Epidermal melanocyte (primary cell): ENCODE results near the gene CPM.
"Not testable (repeated sequence)": the region's sequence is repeated elsewhere in the genome, so short reads cannot be mapped to it uniquely, and the experiment has no call there.

Experiments used
- DNase-seq: peaks from one replicate; pipeline ENCODE4 v3.0.0; 2011; ENCODE audit warnings: low spot score; ENCODE audit not compliant: insufficient read length

Gene CPM

DNA sequence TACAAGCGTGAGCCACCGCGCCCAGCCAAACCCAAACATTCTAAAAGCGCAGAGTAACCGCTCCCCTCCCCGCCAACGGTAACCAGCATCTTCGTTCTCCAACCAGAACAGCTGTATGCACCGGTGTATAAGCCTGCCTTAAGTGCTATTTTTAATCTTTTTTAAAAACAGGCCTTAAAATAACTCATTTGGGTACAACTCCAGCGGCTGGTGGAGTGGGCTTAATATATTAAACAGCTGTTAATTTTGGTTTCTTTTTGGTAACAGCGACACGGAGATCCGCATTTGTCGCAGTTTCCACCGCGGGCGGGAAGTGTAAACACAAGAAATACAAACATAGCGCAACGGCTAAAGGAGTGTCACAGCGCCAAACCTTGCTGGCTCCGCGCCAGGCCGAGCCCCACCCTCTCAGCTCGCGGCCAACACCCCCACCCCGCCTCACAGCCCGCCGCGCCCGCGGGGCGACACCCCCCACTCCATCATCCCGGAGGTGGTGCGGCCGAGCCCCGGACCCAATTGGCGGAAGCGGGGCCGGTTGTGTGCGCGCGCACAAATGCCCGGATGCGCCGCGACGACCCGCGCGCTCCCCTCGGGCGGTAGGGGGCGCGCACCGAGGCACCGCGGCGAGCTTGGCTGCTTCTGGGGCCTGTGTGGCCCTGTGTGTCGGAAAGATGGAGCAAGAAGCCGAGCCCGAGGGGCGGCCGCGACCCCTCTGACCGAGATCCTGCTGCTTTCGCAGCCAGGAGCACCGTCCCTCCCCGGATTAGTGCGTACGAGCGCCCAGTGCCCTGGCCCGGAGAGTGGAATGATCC is 125.2 kb downstream of the CPM start, which contains the start of gene MDM2:
MDM2 (plus strand) TSS at position 602 of the 812 bp plus-strand sequence. CDS start 301 bp downstream, outside the sequence.
- peak; percentile 94 for DNase-seq

- DNase-seq = not testable (repeated sequence)
These were observed 125.7 kb downstream of the CPM start for GRCh38 chr12:68807274-68807575.

DNA sequence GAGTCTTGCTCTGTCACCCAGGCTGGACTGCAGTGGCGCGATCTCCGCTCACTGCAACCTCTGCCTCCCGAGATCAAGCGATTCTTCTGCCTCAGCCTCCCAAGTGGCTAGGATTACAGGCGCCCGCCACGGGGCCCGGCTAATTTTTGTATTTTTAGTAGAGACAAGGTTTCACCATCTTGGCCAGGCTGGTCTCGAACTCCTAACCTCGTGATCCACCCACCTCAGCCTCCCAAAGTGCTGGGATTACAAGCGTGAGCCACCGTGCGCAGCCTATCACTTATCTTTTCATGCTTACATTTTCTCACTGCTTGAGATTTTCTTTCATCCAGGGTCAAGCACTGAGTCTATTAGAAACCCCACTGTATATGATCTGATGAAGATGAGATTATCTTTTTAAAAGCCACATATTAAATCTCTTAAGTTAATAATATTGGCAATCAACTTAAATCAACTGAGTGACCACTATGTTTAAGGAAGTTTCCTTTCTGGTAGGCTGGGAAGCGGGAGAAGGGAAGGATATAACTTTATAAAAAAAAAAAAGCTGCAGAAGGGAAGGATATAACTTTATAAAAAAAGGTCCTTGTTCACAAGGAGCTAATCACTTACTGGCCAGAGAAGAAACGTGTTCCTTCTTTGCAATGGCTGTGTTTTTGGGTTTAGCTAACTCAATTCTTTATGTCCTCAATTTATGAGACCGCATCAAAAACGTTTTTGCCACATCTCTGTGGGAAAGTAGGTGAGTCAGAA is 126.3 kb downstream of the CPM start:
- no peak for DNase-seq

GRCh38 chr12:68805592-68806120 is 127.3 kb downstream of the CPM start:
- DNase-seq = no peak

- no peak for DNase-seq
These were observed 128.0 kb downstream of the CPM start for GRCh38 chr12:68804657-68805591.

DNA sequence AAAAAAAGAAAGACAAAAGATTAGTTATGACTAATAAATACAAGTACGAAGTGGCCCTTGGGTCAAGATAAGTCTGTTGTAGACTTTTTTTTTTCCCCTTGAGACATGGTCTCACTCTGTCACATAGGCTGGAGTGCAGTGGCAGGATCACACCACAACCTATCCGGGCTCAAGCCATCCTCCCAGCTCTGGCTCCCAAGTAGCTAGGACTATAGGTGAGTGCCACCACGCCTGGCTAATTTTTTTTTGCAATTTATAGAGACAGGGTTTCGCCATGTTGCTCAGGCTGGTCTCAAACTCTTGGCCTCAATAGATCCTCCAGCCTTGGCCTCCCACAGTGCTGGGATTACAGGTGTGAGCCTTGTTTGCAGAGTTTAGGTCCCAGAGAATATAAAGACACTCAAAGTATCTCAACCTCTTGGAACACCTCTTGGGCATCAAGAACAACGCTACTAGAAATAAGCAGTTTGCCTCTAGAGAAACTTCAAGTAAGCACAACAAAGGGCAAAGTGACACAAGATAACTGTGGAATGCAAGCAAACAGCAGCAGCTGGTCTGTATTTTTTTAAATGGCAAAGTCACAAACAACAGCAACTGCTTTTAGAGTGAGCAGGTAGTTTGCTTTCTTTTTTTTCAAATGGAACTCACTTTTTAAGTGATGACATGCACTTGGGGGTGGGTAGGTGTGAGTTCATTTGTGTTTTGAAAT is 128.9 kb downstream of the CPM start:
- no peak for DNase-seq

- not testable (repeated sequence) for DNase-seq
These were observed 129.9 kb downstream of the CPM start for GRCh38 chr12:68802911-68803651.

DNA sequence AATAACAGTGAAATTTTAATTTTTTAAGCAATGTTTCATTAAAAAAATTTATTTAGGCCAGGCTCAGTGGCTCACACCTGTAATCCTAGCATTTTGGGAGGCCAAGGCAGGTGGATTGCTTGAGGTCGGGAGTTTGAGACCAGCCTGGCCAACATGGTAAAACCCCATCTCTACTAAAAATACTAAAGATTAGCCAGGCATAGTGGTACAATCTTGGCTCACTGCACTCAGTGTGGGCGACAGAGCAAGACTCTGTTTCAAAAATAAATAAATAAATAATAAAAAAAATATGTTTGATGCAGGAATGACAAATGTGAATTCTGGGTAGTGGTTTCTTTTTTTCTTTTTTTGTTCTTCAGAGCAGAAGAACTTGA is 130.6 kb downstream of the CPM start:
- not testable (repeated sequence) for DNase-seq
